Measurements from ENCODE around the gene ACVR1B.

GRCh38 chr12:51953089-51953488 is 1.6 kb downstream of the ACVR1B start:
- TF ChIP-seq, protein P1, sequence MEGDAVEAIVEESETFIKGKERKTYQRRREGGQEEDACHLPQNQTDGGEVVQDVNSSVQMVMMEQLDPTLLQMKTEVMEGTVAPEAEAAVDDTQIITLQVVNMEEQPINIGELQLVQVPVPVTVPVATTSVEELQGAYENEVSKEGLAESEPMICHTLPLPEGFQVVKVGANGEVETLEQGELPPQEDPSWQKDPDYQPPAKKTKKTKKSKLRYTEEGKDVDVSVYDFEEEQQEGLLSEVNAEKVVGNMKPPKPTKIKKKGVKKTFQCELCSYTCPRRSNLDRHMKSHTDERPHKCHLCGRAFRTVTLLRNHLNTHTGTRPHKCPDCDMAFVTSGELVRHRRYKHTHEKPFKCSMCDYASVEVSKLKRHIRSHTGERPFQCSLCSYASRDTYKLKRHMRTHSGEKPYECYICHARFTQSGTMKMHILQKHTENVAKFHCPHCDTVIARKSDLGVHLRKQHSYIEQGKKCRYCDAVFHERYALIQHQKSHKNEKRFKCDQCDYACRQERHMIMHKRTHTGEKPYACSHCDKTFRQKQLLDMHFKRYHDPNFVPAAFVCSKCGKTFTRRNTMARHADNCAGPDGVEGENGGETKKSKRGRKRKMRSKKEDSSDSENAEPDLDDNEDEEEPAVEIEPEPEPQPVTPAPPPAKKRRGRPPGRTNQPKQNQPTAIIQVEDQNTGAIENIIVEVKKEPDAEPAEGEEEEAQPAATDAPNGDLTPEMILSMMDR (IDR thresholded peaks at IDR 0.05; ENCODE audit: borderline replicate concordance, extremely low read depth, low read length, poor library complexity, severe bottlenecking), result no peak
- no peak for TF ChIP-seq EZH2 (IDR thresholded peaks at IDR 0.05; ENCODE audit: borderline replicate concordance, low read depth, low read length, severe bottlenecking)

All from DND-41 (cell line).